HUES64 (cell line): ENCODE data around the gene PAK5.

Source experiments
- H3K27ac ChIP-seq: 2 replicates; pipeline ENCODE4 v1.7.0; 2013; ENCODE audit warnings: low read depth, low read length, inconsistent platforms
- H3K27me3 ChIP-seq: 2 replicates; pipeline ENCODE4 v1.6.1; 2013; ENCODE audit warnings: mild to moderate bottlenecking, low read length; ENCODE audit not compliant: insufficient read depth
- H3K36me3 ChIP-seq: 2 replicates; pipeline ENCODE4 v1.6.1; 2013; ENCODE audit warnings: mild to moderate bottlenecking, low read length; ENCODE audit not compliant: insufficient read depth
- H3K4me1 ChIP-seq: 2 replicates; pipeline ENCODE4 v1.6.1; 2013; ENCODE audit warnings: mild to moderate bottlenecking, low read length, moderate library complexity; ENCODE audit not compliant: insufficient read depth
- H3K4me3 ChIP-seq: 2 replicates; pipeline ENCODE4 v1.5.1; 2013; ENCODE audit warnings: mild to moderate bottlenecking, low read length, moderate library complexity
- H3K9ac ChIP-seq: 2 replicates; pipeline ENCODE4 v1.6.1; 2013; ENCODE audit warnings: mild to moderate bottlenecking, low read depth, low read length
- H3K9me3 ChIP-seq: 2 replicates; pipeline ENCODE4 v1.6.1; 2013; ENCODE audit warnings: low read depth, low read length; ENCODE audit not compliant: insufficient read depth
- WGBS: fragments of 150-250, 120-280 bp; methylation state at CpG from one replicate; pipeline ENCODE4 v1.1.7; 2013; ENCODE audit warnings: missing lambda C conversion rate; 5-methylcytosine and 5-hydroxymethylcytosine counted together

The PAK5 gene

GRCh38 chr20:9637889-9638288, 201.0 kb downstream of the PAK5 start:
- H3K4me1 ChIP-seq: no peaks in the 10 kb centered on the region
- WGBS: 100% methylated on average over 1 of the region's 2 CpGs
- no peak overlapping the region for H3K4me3 ChIP-seq

DNA sequence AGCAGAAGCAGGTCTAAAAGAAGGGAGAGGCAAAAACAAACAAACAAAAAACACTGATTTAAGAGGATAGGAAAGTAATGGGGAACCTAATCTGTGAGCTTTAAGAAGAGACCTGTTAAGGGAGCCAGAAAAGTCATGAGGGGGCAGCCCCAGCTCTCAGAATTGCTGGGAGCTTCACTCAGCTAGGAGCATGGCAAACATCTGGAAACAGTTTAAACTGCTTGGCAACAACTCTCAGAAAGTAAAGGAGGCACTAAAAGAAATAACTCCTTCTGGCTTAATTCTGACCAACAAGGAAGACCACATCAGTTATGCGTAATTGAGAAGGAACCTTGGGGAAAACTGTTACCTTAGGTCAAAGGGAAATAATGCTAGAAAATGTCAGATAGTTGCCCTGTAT, 203.1 kb downstream of the PAK5 start:
- H3K4me3 ChIP-seq: no peak overlapping the region

More at GRCh38 chr20:9637889-9638288, 201.0 kb downstream of the PAK5 start:
- Histone ChIP-seq H3K9ac (no peak overlapping the region), H3K36me3 (no peaks in the 10 kb centered on the region), H3K27me3 (no peaks in the 10 kb centered on the region), H3K9me3 (no peaks in the 10 kb centered on the region), H3K27ac (no peak overlapping the region)

DNA sequence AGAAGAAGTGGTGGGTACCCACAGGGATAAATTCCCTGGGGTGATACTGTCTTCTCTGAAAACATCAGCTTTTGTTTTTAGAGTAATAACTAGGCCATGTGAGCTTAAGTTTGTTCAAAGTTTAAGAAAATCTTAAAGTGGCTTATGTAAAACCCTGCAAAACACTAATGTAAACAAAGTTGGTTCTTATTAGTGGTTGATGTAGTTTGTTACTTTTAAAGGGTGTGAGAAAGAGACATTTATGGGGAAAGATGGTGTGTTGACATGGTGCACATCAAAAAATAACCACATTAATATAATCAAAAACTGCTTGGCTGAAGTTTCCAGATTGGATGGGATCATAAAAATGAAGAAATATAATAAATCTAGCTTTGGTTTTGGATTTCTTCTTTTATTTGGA, 204.5 kb downstream of the PAK5 start:
- no peaks in the 10 kb centered on the region for H3K9me3 ChIP-seq
- H3K9ac ChIP-seq: no peak overlapping the region
- no peaks in the 10 kb centered on the region for H3K4me1 ChIP-seq
- no peak overlapping the region for H3K27ac ChIP-seq
- no peaks in the 10 kb centered on the region for H3K36me3 ChIP-seq
- H3K4me3 ChIP-seq: no peak overlapping the region
- no peaks in the 10 kb centered on the region for H3K27me3 ChIP-seq

More for the DNA sequence above, 203.1 kb downstream of the PAK5 start:
- Histone ChIP-seq H3K9ac (no peak overlapping the region), H3K27me3 (no peaks in the 10 kb centered on the region), H3K4me1 (no peaks in the 10 kb centered on the region), H3K9me3 (no peaks in the 10 kb centered on the region), H3K36me3 (no peaks in the 10 kb centered on the region), H3K27ac (no peak overlapping the region)
- WGBS: 94% methylated on average over 1 of the region's 1 CpG

GRCh38 chr20:9632991-9633390, 205.9 kb downstream of the PAK5 start:
- H3K27me3 ChIP-seq: no peaks in the 10 kb centered on the region
- no peak overlapping the region for H3K9ac ChIP-seq
- H3K27ac ChIP-seq: no peak overlapping the region
- H3K9me3 ChIP-seq: no peaks in the 10 kb centered on the region
- no CpG with 5 or more reads among the region's 1 CpG for WGBS
- no peaks in the 10 kb centered on the region for H3K4me1 ChIP-seq
- no peaks in the 10 kb centered on the region for H3K36me3 ChIP-seq
- no peak overlapping the region for H3K4me3 ChIP-seq

- Histone ChIP-seq H3K36me3 (no peaks in the 10 kb centered on the region), H3K4me1 (no peaks in the 10 kb centered on the region), H3K9me3 (no peaks in the 10 kb centered on the region), H3K4me3 (no peak overlapping the region), H3K9ac (no peak overlapping the region), H3K27ac (no peak overlapping the region), H3K27me3 (no peaks in the 10 kb centered on the region)
- WGBS: 85% methylated on average over 3 of the region's 4 CpGs
Observed at GRCh38 chr20:9632265-9632664, 206.6 kb downstream of the PAK5 start.

GRCh38 chr20:9630554-9630953, 208.3 kb downstream of the PAK5 start:
- no peaks in the 10 kb centered on the region for H3K36me3 ChIP-seq
- no peak overlapping the region for H3K4me3 ChIP-seq
- no peak overlapping the region for H3K27ac ChIP-seq
- no peaks in the 10 kb centered on the region for H3K9me3 ChIP-seq
- 67% methylated on average over 2 of the region's 2 CpGs for WGBS
- H3K27me3 ChIP-seq: no peaks in the 10 kb centered on the region
- no peaks in the 10 kb centered on the region for H3K4me1 ChIP-seq
- H3K9ac ChIP-seq: no peak overlapping the region

DNA sequence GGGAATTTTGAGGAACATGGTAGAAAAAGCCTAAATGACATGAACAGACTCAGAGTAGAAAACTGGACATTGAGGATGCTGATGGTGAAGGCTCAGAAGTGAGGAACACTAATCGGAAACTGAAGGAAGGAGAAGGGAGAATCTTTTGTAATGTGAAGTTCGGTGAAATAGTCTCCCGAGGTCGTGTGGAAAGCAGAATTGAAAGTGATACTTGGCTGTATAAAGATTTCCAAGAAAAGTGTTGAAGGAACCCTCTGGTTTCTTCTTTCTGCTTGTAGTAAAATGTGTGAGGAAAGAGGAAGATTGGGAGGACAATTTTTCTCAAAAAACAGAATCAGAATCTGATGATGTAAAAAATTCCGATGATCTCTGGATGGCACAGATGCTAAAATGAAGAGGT, 209.0 kb downstream of the PAK5 start:
- no peak overlapping the region for H3K27ac ChIP-seq
- no peak overlapping the region for H3K4me3 ChIP-seq
- no peak overlapping the region for H3K9ac ChIP-seq
- no peaks in the 10 kb centered on the region for H3K27me3 ChIP-seq
- H3K36me3 ChIP-seq: no peaks in the 10 kb centered on the region
- no peaks in the 10 kb centered on the region for H3K4me1 ChIP-seq
- WGBS: 92% methylated on average over 5 of the region's 5 CpGs
- no peaks in the 10 kb centered on the region for H3K9me3 ChIP-seq

DNA sequence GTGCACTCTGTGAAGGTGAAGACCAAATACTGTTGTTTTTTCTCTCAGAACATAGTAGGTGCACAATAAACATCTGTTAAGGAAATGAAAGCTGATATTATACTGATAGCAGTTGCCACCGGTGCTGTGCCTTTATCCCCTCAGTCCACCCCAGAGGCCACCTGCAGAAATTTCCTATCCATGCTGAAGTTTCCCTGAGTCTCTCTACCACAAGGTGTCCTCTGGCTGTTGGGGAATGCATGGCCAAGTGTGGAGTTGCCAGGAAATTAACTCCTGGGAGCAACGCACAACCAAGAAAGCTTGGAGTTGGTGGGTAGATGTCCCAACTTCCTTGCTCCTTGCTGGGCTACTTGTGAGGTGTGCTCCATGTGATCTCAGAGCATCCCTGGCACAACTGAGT, 210.3 kb downstream of the PAK5 start:
- H3K9me3 ChIP-seq: 0 out of 2 replicates have a peak, but pooled peaks cover 6% of the 10 kb centered on the region
- no peak overlapping the region for H3K4me3 ChIP-seq
- H3K9ac ChIP-seq: no peak overlapping the region
- 96% methylated on average over 2 of the region's 2 CpGs for WGBS
- H3K27ac ChIP-seq: no peak overlapping the region
- H3K36me3 ChIP-seq: no peaks in the 10 kb centered on the region
- no peaks in the 10 kb centered on the region for H3K4me1 ChIP-seq
- H3K27me3 ChIP-seq: no peaks in the 10 kb centered on the region

DNA sequence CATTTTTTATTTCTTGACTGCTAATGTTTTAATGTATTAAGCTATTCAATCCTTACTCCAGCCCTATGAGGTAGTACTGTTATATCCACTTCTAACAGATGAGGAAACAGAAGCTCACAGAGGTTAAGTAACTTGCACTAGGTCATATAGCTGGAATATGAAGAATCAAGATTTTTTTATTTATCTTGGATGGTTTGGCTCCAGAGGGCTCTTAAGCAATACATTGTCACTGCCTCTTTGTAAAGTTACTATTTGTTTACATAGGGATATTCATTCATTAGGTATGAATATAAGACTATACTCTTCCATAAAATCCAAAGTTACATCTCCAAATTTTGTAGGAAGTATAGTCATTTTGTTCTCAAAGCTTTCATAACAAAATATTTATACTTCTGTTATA, 210.7 kb downstream of the PAK5 start:
- Histone ChIP-seq H3K4me3 (no peak overlapping the region), H3K9ac (no peak overlapping the region), H3K9me3 (0 out of 2 replicates have a peak, but pooled peaks cover 6% of the 10 kb centered on the region), H3K36me3 (no peaks in the 10 kb centered on the region), H3K27me3 (no peaks in the 10 kb centered on the region), H3K4me1 (no peaks in the 10 kb centered on the region), H3K27ac (no peak overlapping the region)

DNA sequence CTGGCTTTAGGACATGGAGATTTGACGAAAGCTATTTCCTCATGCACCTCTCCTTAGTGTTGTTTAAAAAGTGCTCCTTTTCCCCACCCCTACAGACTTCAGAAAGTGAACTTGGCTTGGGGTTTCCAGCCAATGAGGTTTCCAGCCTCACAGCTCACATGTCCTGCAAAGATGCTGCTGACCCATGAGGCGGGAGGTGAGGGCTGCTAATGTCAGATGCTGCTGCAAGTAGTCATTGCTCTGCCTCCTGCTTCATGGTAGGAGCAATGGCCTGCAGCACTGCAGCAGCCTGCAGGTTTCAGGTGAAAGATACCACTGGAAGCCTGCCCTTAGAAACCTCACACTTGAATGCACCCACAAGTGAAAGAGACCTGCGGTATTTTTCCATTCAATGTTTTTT, 211.7 kb downstream of the PAK5 start:
- Histone ChIP-seq H3K27ac (no peak overlapping the region), H3K9ac (no peak overlapping the region), H3K36me3 (no peaks in the 10 kb centered on the region), H3K9me3 (0 out of 2 replicates have a peak, but pooled peaks cover 6% of the 10 kb centered on the region), H3K4me1 (no peaks in the 10 kb centered on the region), H3K4me3 (no peak overlapping the region), H3K27me3 (no peaks in the 10 kb centered on the region)
- WGBS: 98% methylated on average over 3 of the region's 3 CpGs

GRCh38 chr20:9626357-9626756, 212.5 kb downstream of the PAK5 start:
- H3K4me3 ChIP-seq: no peak overlapping the region
- no peaks in the 10 kb centered on the region for H3K27me3 ChIP-seq
- no peak overlapping the region for H3K27ac ChIP-seq
- 0 out of 2 replicates have a peak, but pooled peaks cover 6% of the 10 kb centered on the region for H3K9me3 ChIP-seq
- 94% methylated on average over 3 of the region's 3 CpGs for WGBS
- no peaks in the 10 kb centered on the region for H3K4me1 ChIP-seq
- H3K36me3 ChIP-seq: no peaks in the 10 kb centered on the region
- no peak overlapping the region for H3K9ac ChIP-seq

DNA sequence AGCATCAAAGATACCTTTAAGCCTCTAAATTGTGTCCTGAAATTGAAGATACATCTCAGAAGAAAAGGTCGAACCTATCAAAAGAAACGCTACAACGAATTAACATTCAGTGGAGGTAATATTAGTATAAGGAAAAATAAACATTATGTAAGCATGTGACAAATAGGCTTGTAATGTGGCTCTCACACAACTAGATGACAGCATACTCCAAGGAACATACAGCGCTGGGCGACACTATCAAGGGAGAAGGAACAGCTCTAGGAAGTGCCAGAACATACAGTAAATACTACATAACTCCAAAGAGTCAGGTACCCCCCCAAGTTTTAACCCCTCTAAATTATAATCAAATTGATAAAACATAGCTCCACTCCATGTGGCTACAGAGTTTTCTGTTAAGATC, 220.9 kb downstream of the PAK5 start:
- no peaks in the 10 kb centered on the region for H3K4me1 ChIP-seq
- H3K9ac ChIP-seq: no peak overlapping the region
- no peak overlapping the region for H3K4me3 ChIP-seq
- H3K9me3 ChIP-seq: no peaks in the 10 kb centered on the region
- no peak overlapping the region for H3K27ac ChIP-seq
- WGBS: 90% methylated on average over 5 of the region's 5 CpGs
- no peaks in the 10 kb centered on the region for H3K27me3 ChIP-seq
- H3K36me3 ChIP-seq: no peaks in the 10 kb centered on the region
